T-helper 2 cell (primary cell): ENCODE results near the gene MYBL2.

Source experiments
- DNase-seq, 5 experiments: peaks; one replicate each; pipeline versions ENCODE4 v3.0.0 to v3.0.0-alpha.2; 2012 to 2022

The MYBL2 gene

DNA sequence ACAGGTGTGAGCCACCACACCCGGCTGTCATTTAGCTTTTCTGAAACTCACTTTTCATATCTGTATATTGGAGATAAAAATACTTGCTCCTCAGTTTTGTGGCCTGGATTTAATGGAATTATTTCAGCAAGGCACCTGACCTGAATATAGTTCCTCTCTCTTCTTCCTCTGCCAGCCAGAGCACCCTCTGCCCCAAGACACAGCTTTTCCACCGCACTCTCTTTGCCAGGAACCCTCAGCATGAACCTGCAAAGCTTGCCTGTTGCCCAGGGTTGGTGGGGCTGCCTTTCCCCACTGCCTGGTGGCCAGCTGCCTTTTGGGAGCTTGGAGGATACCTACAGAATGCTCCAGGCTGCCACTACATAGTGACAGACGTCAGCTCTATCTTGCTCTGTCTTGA lies 56.8 kb downstream of the MYBL2 start:
- no peak for DNase-seq

DNA sequence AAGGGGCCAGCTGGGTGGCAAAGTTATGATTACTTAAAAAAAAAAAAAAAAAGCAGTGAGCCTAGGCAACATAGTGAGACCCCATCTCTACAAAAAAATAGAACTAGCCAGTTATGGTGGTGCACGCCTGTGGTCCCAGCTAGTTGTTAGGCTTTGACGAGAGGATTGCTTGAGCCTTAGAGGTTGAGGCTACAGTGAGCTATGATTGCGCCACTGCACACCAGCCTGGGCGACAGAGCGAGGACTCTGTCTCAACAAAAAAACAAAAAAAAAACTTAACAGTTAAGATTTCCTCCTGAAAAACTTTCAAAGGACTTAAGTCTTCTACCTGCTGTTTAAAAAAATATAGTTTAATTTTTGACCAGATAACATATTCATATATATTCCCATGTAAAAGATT lies 57.5 kb downstream of the MYBL2 start:
- DNase-seq: no peak

GRCh38 chr20:43725666-43726065 lies 58.8 kb downstream of the MYBL2 start:
- no peak for DNase-seq

DNA sequence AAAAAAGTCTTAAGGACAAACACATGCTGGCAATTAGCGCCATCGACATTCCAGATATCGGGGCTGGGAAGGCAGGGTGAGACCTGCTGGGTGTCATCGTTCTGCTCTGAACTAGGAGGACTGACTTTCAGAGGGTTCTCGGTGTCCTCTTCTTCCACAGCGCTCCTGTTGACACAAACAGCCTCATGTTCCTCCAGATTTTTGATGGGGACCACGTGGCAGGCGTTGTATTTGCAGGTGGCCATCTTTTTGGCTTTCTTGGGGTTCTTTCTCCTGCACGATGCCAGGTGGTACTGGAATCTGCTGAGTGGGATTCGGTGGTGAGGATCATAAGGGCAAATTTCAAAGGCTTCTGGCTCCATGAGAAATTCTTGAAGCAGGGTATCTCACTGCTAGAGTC lies 59.4 kb downstream of the MYBL2 start:
- no peak for DNase-seq

DNA sequence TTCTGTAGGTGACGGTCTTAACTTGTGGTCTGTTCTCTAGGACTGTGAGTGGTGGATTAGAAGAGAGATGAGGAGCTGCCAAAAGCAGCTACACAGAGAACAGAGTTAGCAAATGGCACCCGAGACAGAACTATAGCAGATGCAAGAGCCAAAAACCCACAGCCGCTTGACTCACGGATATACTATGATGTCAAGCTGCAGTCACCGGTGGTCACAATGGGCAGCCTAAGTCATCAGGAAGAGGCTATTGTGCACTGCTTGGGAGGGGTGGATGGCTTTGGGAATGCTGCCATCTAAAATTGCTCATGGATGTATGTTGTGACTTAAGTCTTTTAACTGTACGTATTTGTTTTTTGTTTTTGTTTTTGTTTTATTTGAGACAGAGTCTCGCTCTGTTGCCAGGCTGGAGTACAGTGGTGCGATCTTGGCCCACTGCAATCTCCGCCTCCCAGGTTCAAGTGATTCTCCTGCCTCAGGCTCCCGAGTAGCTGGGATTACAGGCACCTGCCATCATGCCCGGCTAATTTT lies 60.0 kb downstream of the MYBL2 start, which contains the start of gene GTSF1L:
TSS of gene GTSF1L (minus strand) at position 192 of the 528 bp plus-strand sequence. CDS start 308 bp downstream, outside the sequence.
- no peak for DNase-seq

DNA sequence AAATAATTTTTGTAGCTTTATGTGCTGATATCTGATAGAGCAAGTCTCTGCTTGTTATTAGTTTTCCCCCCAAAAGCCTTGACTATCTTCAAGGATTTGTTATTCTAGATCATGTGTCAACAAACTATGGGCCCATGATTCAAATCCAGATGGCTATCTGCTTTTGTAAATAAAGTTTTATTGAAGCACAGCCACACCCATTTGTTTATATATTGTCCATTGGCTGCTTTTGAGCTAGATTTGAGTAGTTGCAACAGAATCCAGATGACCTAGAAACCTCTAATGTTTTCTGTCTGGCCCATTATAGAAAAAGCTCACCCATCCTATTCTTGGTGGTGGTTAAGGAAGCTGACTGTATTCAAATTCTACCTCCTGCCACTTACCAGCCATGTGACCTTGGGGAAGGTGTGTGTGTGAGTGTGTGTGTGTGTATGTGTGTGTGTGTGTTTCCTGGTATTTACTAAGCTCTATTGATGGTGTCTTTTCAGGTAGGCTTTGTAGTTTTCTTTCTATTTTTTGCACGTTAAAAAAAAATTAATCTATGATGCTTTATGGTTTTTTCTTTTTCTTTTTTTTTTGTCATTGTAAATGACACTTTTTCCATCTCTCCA lies 61.2 kb downstream of the MYBL2 start:
- peak in 2 of 5 experiments; percentile 12 to 53 for DNase-seq

DNA sequence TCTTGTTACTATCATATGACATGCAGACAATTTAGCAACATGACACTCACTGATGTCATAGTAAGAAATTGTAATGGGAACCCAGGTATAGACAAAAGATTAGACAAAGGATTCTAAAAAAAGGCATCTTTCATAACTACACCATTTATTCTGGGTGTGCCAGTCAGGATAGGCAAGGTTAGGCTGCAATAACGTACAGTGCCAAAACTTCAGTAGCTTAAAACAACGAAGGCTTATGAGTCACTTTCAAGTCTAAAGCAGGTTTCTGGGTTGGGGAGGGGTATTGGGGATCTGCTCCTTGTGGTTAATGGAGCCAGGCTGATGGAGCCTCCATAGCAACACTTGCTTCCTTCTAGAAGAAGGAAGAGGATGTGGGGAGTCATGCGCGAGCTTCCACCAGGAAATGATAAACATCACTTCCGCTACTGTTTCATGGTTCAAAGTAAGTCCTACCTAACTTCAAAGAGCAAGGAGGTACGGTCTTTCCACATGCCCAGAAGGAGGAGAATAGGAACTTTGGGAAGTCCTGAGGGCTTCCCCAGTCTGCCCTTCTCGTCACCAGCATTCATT lies 61.9 kb downstream of the MYBL2 start:
- peak in 1 of 5 experiments; percentile 43 for DNase-seq

- DNase-seq: no peak
Measured at GRCh38 chr20:43731469-43731868, 64.6 kb downstream of the MYBL2 start.

DNA sequence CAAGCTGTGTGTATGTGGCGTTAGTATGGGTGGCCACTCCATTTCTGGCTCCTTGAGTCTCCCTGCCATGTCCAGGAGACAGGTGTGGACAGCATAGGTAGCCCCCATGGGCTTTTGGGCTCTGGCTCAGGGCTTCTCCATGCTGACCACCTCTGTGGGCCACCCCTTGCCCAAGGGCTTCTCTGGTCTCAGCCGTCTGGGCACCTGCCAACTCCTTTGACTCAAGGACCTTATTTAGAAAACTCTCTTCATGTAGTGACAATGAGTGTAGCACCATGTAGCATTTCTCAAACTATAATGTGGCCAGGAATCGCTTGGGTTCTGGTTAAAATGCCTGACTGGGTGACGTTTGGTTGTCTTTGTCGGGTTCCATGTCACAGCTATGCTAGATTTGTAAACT lies 65.0 kb downstream of the MYBL2 start:
- DNase-seq: no peak

DNA sequence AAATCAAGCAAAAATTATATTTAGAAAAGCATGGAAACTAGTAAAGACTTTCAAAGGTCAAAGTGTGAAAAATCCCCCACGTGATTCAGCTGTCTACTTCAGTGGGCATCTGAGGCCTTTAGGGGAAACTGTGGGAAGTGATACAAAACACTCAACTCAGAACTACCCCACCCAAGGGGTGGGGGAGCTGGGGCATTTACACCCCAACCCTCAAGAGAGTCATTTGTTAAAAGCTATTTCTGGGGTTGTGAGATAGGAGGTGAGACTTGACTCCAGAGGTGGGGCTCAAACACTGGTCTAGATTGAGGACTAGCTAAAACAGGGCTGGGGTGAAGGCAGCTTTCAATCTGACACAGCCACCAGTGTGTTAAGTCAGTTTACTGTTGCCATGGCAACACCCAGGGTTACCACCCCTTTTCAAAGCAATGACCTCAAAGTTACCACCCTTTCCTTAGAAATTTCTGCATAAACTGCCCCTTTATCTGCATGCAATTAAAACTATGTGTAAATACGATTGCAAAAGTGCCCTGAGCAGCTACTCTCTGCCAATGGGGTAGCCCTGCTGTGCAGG lies 69.8 kb downstream of the MYBL2 start:
- peak in 1 of 5 experiments; percentile 90 for DNase-seq

DNA sequence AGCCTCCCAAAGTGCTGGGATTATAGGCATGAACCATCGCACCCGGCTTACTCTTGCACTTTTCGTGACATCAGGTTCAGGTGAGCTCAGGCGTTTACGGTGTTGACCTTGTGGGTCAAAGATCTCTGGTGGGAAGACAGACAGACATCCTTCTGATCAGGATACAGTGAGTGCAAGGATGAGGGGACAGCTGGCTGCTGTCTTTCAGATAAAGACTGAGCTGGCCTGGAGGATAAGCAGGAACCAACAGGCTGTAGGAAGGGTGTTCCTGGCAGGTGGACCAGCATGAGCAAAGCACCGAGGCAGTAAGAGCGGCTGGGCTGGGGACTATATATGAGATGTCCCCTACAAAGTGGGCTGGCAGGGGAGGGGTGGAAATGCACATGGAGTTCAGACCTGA lies 71.0 kb downstream of the MYBL2 start:
- DNase-seq: no peak

DNA sequence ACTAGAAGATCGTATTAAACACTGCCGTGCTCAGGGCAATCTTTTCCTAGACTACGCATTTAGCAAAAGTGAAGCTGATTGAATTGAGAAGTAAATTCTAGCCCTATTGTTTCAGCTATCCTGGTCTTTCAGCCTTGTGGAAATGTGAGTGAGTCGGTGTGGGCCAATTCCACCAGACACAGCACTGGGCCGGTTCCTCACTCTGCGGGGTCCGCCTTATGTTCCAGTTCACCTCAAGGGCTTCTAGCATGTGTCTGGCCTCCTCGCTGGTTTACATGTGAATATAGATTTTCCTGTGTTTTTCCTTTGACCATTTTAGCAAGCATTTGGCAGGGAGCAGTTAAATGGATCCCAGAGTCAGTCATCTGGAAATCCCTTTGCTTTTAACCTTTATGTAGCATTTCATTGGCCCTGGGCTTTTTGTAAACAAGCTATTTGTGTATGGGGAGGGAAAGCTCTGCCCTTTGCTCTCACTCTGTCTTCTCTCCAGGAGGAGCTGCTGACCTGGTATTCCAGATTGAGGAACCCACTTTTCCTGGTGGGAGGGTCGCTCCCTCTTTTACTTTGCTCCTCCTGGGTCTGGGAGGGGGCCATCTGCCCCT lies 72.3 kb downstream of the MYBL2 start:
- no peak for DNase-seq

DNA sequence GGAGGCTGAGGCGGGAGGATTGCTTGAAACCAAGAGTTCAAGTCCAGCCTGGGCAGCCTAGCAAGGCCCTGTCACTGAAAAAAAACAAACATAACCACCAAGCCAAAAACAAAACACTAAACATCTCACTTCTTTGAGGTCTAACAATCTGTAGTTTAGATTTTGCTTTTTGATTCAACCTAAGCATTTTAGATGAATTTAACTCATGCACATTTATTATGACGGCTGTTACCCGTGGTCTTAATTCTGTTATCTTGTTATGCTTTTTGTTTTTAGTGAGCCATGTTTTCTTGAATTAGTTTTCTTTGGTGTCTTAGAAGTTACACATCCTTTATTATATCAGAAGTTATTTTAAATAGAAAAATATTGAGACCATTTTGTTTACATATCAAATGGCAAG lies 73.7 kb downstream of the MYBL2 start:
- no peak for DNase-seq

GRCh38 chr20:43744151-43744611 lies 77.3 kb downstream of the MYBL2 start:
- no peak for DNase-seq

DNA sequence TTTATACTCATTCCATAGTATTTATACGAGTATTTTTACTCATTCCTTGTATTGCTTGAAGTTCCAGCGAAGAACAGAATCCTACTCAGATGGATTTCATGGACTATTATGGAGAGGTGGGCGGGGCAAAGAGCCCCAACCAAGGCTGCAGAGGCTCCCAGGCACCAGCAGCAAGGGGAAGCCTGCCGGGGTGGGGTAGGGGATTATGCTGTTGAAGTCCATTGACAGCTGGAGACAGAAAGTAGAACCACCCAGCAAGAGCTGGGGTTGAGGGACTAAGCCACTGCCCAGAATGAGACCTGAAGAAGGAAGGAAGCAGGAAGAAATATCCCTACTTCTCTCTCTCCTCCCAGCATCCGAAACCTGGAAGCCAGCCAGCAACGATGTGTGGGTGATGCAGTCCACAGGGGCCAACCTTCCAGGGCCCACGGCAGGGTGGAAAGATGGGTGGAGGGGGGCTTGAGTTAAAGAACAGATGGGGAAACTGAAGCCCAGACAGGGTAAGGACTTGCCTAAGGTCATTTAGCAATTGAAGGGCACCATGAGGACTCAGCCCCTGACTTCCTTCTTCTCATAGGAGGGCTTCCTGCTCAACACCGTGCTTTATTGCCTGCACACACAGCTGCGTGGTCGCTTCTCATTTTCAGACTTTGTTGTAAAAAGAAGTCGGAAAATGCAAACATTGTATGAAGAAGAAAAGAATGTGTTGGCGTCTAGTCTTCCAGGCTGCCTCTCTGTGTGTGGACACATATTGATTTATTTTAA lies 78.2 kb downstream of the MYBL2 start:
- no peak for DNase-seq

DNA sequence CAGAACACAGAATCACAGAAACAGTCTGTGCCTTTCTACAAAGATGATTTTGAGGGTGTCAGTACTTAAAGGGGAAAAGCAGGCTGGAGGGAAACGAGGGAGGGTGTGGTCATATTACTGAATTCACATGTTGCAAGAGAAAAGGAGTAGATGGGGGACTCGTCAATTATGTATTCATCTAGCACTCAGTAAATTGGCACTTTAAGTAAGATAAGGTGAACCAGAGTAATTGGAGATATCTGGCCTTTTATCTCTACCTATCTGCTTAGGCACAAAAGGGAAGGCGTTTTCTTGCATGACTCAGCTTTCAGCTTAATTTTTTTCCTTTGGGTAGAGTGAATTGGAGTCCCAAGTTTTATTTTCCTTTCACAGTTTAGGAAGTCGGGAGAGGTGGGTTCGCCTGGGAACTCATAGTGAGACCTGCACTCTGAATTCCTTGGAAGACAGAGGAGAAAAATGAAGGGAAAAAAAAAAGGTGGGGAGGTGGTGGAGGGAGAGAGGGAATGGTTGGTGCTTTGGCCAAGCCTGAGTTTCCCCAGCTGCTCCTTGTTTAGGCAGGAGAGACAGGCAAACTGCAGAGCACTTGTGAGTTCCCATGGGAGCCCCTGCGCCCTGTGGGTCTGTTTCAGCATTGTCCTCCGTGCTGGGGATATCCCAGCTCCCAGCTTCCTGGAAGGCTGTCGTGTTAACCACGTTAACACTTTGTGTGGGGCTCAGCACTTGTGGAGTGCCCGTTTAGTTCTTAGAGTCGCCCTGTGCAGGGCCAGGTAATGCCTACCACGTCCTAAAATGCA lies 79.6 kb downstream of the MYBL2 start:
- DNase-seq: peak in 1 of 5 experiments; percentile 30

GRCh38 chr20:43748274-43748673 lies 81.4 kb downstream of the MYBL2 start:
- no peak for DNase-seq

DNA sequence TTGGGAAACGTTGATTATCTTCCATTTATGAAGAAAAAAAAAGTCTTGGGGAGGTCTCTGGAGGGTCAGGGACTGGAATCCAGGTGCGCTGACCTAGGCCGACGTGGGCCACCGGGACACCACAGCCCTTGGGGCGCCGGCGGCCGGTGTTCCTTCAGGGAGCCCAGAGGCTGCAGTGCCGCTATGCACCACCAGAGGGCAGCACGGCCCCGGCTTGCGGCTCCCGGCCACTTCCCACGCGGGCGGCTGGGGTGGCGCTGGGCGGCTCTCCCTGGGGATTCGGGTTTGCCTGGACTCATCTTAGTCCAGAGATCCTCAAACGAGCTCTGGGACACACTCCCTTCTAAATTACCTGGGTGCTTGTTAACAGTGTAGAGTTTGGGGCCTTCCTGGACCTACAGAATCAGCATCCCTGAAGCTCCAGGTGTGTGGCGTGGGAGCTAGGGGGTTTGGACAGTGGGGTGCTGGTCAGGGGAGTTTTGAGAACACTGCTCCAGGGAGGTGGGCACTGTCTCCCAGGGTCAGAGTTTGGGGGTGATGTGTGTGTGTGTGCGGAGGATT lies 82.9 kb downstream of the MYBL2 start:
- peak; percentile 49 to 86 (median 75) for DNase-seq

DNA sequence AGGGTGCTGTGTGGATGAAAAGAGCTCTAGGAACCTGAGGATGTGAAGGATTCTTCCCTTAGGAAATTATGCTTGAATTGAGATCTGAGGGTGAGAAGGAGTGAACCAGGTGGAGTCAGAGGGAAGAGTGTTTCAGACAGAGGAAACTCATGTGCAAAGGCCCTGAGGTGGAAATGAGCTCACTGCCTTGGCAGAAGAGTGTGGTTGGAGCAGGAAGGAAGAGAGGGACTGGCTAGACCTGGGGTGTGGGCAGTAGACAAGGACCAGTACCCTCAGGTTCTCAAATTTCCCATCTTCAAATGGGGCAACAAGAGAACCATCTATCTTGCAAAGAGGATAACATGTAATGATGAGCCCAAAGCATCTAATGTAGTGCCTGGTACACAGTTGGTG lies 83.9 kb downstream of the MYBL2 start:
- DNase-seq: no peak

- peak in 2 of 5 experiments; percentile 35 to 98 for DNase-seq
Measured at GRCh38 chr20:43751167-43752050, 84.5 kb downstream of the MYBL2 start.

GRCh38 chr20:43752051-43752360 lies 85.1 kb downstream of the MYBL2 start:
- no peak for DNase-seq
